Upper lobe of left lung (tissue), 6 donors: ENCODE data around the gene CSNK2A2. TPM values are rescaled to one million over a fixed set of nuclear protein-coding genes. Genes with fewer than 3 reads are reported as not detected.

Experiments
- ATAC-seq, 2 donors: fragments of 200-7000 bp; cut with Tn5 transposase; one replicate each; pipeline ENCODE4 v1.9.1; 2022; ENCODE audit warnings: mild to moderate bottlenecking in 2 of 2, moderate library complexity in 2 of 2; ENCODE audit not compliant: low FRiP score in 2 of 2
- DNase-seq, 2 donors: peaks; one replicate each; pipeline ENCODE4 v3.0.0-alpha.2; 2019 to 2020
- H3K27ac ChIP-seq, 4 donors: fragments of 200-600 bp; sonication (generic); one replicate each; pipeline ENCODE4 v1.5.1; 2016 to 2019
- H3K27me3 ChIP-seq, 4 donors: fragments of 200-600 bp; sonication (generic); one replicate each; pipeline ENCODE4 v1.5.1; 2017 to 2019
- H3K36me3 ChIP-seq, 4 donors: fragments of 200-600 bp; sonication (generic); one replicate each; pipeline ENCODE4 v1.5.1; 2016 to 2019
- H3K4me1 ChIP-seq, 4 donors: fragments of 200-600 bp; sonication (generic); one replicate each; pipeline ENCODE4 v1.5.1; 2018 to 2019
- H3K4me3 ChIP-seq, 4 donors: fragments of 200-600 bp; sonication (generic); one replicate each; pipeline ENCODE4 v1.5.1; 2017 to 2019; ENCODE audit warnings: mild to moderate bottlenecking in 2 of 4, moderate library complexity in 1 of 4
- H3K9me3 ChIP-seq, 4 donors: fragments of 200-600 bp; sonication (generic); one replicate each; pipeline ENCODE4 v1.5.1; 2018 to 2019
- CTCF ChIP-seq, 6 experiments: fragments of 450-650 bp in 4 of 6; fragments of 200-600 bp in 2 of 6; sonication (generic) in 2 of 6; IDR thresholded peaks; one replicate each; pipeline ENCODE4 v1.5.1; 2016 to 2019; ENCODE audit warnings: antibody characterized with exemption in 6 of 6
- EP300 ChIP-seq, 4 donors: sonication (generic); formaldehyde crosslinking; IDR thresholded peaks; one replicate each; pipeline ENCODE4 v1.5.1; 2017; ENCODE audit warnings: antibody characterized with exemption in 4 of 4, control low read depth in 2 of 4
- POLR2A ChIP-seq, 4 donors: fragments of 450-650 bp; IDR thresholded peaks; one replicate each; pipeline ENCODE4 v1.5.1; 2016 to 2017; ENCODE audit warnings: antibody characterized with exemption in 4 of 4, mild to moderate bottlenecking in 2 of 4
- POLR2AphosphoS5 ChIP-seq, 2 donors: sonication (generic); formaldehyde crosslinking; IDR thresholded peaks; one replicate each; pipeline ENCODE4 v1.5.1; 2017; ENCODE audit warnings: antibody characterized with exemption in 2 of 2
- WGBS, 2 donors: methylation state at CpG; one replicate each; pipeline ENCODE4 v1.1.5; 2017 to 2018; 5-methylcytosine and 5-hydroxymethylcytosine counted together
- small RNA-seq, 4 donors: library from RNA; depleted of rRNA; stranded (forward); fragments of <200 nt; gene quantifications; one replicate each; pipeline ENCODE3, GENCODE V24; 2016
- total RNA-seq, 6 donors: library from RNA; depleted of rRNA in 4 of 6; stranded (reverse); fragments of >200 nt in 4 of 6; gene quantifications; one replicate each; pipeline versions ENCODE4 v1.1.0 to v1.2.1, GENCODE V29; 2016 to 2021
- donor health status: DM: no; HTN: no; CAD: no; lungs with moderate emphysema.
- donor health status: DM: no; HTN: yes; CAD: no; lungs with severe emphysema.

Gene CSNK2A2
- total RNA-seq, 6 donors from 2014 or later, result 34.7 to 73.9 (median 46.1) TPM

- Histone ChIP-seq H3K27ac (no peak overlapping the region), H3K27me3 (no peaks in the 10 kb centered on the region), H3K4me3 (no peak overlapping the region), H3K36me3 (peaks cover 11 to 38% (median 19%) of the 10 kb centered on the region in 4 donors), H3K4me1 (peaks cover 4 to 5% (median 4%) of the 10 kb centered on the region in 4 donors), H3K9me3 (no peaks in the 10 kb centered on the region)
- TF ChIP-seq POLR2AphosphoS5 (IDR thresholded peaks at IDR 0.05), result no peak
- TF ChIP-seq EP300 (IDR thresholded peaks at IDR 0.05), result no peak
- no peak for TF ChIP-seq POLR2A (IDR thresholded peaks at IDR 0.05)
- TF ChIP-seq CTCF (IDR thresholded peaks at IDR 0.05), result no peak
- 55 to 61% methylated on average over 11 to 12 of the region's 12 CpGs for WGBS, 2 donors
- DNase-seq, result no peak
- ATAC-seq, result peak in 1 of 2 donors; percentile 24
These were observed 87.2 kb downstream of the CSNK2A2 start for GRCh38 chr16:58110571-58111301.

GRCh38 chr16:58109881-58110280 lies 88.0 kb downstream of the CSNK2A2 start:
- ATAC-seq, result no peak
- 80% methylated on average over 2 of the region's 2 CpGs; no CpG with 5 or more reads in 1 of the 2 donors for WGBS, 2 donors
- H3K4me1 ChIP-seq, result peaks cover under 1 to 7% (median 4%) of the 10 kb centered on the region in 4 donors
- H3K9me3 ChIP-seq, result no peaks in the 10 kb centered on the region
- H3K4me3 ChIP-seq, result no peak overlapping the region
- peaks cover 8 to 30% (median 14%) of the 10 kb centered on the region in 4 donors for H3K36me3 ChIP-seq
- H3K27ac ChIP-seq, result no peak overlapping the region
- no peaks in the 10 kb centered on the region for H3K27me3 ChIP-seq
- no peak for TF ChIP-seq CTCF (IDR thresholded peaks at IDR 0.05)
- no peak for TF ChIP-seq POLR2AphosphoS5 (IDR thresholded peaks at IDR 0.05)
- no peak for TF ChIP-seq EP300 (IDR thresholded peaks at IDR 0.05)
- TF ChIP-seq POLR2A (IDR thresholded peaks at IDR 0.05), result no peak
- no peak for DNase-seq

GRCh38 chr16:58109330-58109729 lies 88.6 kb downstream of the CSNK2A2 start:
- no peak for ATAC-seq
- Histone ChIP-seq H3K36me3 (peaks cover 2 to 24% (median 9%) of the 10 kb centered on the region in 4 donors), H3K4me1 (peaks cover 0 to 6% (median 3%) of the 10 kb centered on the region in 4 donors), H3K4me3 (no peak overlapping the region), H3K9me3 (no peaks in the 10 kb centered on the region), H3K27ac (no peak overlapping the region), H3K27me3 (no peaks in the 10 kb centered on the region)
- DNase-seq, result no peak
- TF ChIP-seq EP300 (IDR thresholded peaks at IDR 0.05) (no peak), CTCF (IDR thresholded peaks at IDR 0.05) (no peak), POLR2AphosphoS5 (IDR thresholded peaks at IDR 0.05) (no peak), POLR2A (IDR thresholded peaks at IDR 0.05) (no peak)
- 68 to 75% methylated on average over 8 of the region's 8 CpGs for WGBS, 2 donors

Small RNA genes within 50 kb of the gene (small RNA-seq; reads per million reads assigned to genes)
- 0 reads per million in 4 donors for gene RN7SL645P

Other genes starting within 250 kb of the CSNK2A2 start
- under 1 TPM in 2 of 6 donors, not detected in 4; 0.06 to 0.39 TPM for gene CNGB1, start 227.0 kb downstream of the CSNK2A2 start, total RNA-seq
- gene ZNF319, start 197.4 kb downstream of the CSNK2A2 start, total RNA-seq, result 10 to 100 TPM in 4 of 6 donors, 1 to 10 TPM in 2; 8.0 to 28.3 (median 13.3) TPM
- gene USB1, start 196.7 kb downstream of the CSNK2A2 start, total RNA-seq, result 10 to 100 TPM; 32.7 to 55.5 (median 46.5) TPM
- 10 to 100 TPM; 14.7 to 30.5 (median 25.3) TPM for gene MMP15, start 172.4 kb downstream of the CSNK2A2 start, total RNA-seq
- gene CFAP20, start 68.7 kb downstream of the CSNK2A2 start, total RNA-seq, result 10 to 100 TPM; 12.6 to 43.3 (median 26.4) TPM
- not detected for gene PRSS54, start 96.9 kb upstream of the CSNK2A2 start, total RNA-seq
- 1 to 10 TPM; 1.0 to 4.0 (median 2.9) TPM for gene GINS3, start 194.4 kb upstream of the CSNK2A2 start, total RNA-seq